C4-2B (cell line): ENCODE measurements around the gene GRID1.

Source experiments
- ZFX ChIP-seq: fragments of 450-650 bp; IDR thresholded peaks from 2 replicates; pipeline ENCODE4 v1.6.1; 2017
- TF ChIP-seq, protein P1 (sequence below): fragments of 450-650 bp; conservative IDR thresholded peaks from 2 replicates; pipeline ENCODE4 v1.5.1; 2017; ENCODE audit warnings: mild to moderate bottlenecking

- TF ChIP-seq, protein P1, sequence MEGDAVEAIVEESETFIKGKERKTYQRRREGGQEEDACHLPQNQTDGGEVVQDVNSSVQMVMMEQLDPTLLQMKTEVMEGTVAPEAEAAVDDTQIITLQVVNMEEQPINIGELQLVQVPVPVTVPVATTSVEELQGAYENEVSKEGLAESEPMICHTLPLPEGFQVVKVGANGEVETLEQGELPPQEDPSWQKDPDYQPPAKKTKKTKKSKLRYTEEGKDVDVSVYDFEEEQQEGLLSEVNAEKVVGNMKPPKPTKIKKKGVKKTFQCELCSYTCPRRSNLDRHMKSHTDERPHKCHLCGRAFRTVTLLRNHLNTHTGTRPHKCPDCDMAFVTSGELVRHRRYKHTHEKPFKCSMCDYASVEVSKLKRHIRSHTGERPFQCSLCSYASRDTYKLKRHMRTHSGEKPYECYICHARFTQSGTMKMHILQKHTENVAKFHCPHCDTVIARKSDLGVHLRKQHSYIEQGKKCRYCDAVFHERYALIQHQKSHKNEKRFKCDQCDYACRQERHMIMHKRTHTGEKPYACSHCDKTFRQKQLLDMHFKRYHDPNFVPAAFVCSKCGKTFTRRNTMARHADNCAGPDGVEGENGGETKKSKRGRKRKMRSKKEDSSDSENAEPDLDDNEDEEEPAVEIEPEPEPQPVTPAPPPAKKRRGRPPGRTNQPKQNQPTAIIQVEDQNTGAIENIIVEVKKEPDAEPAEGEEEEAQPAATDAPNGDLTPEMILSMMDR, result no peak
- no peak for TF ChIP-seq ZFX
These were observed 108.9 kb downstream of the GRID1 start for GRCh38 chr10:86257683-86258082.
